PC-9 (cell line): ENCODE measurements around the gene DNAH12.

Source experiments
- EZH2 ChIP-seq: fragments of 200-600 bp; sonication (generic); IDR thresholded peaks from 2 replicates; pipeline ENCODE4 v1.8.0; 2017; ENCODE audit warnings: antibody characterized with exemption, low read depth
- TF ChIP-seq, protein P1 (sequence below): fragments of 200-600 bp; sonication (generic); conservative IDR thresholded peaks from 2 replicates; pipeline ENCODE4 v1.6.1; 2017; ENCODE audit warnings: mixed run types, antibody characterized with exemption, mild to moderate bottlenecking, moderate library complexity

DNA sequence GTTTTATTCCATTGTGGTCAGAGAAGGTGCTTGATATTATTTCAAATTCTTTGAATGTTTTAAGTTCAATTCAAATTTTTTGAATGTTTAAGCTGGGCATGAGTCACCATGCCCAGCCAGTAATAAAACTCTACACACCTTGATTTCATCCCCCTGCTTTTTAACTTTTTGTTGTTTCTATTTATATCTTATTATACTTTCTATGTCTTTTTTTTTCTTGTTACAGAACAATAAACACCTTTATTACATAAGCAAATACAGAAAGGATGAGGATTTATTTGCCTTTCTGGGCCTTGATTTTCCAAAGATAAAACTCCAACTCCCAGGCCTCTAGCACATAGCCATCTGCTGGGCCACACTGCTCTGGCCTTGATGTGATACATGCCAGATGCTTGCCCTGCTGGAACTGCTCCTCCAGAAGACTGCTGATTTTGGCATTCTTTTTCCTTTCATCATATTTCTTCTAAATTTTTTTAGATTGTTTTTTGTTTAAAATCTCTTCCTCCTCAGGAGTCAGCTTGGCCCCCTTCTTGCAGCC lies 14.0 kb downstream of the DNAH12 start:
- TF ChIP-seq, protein P1, sequence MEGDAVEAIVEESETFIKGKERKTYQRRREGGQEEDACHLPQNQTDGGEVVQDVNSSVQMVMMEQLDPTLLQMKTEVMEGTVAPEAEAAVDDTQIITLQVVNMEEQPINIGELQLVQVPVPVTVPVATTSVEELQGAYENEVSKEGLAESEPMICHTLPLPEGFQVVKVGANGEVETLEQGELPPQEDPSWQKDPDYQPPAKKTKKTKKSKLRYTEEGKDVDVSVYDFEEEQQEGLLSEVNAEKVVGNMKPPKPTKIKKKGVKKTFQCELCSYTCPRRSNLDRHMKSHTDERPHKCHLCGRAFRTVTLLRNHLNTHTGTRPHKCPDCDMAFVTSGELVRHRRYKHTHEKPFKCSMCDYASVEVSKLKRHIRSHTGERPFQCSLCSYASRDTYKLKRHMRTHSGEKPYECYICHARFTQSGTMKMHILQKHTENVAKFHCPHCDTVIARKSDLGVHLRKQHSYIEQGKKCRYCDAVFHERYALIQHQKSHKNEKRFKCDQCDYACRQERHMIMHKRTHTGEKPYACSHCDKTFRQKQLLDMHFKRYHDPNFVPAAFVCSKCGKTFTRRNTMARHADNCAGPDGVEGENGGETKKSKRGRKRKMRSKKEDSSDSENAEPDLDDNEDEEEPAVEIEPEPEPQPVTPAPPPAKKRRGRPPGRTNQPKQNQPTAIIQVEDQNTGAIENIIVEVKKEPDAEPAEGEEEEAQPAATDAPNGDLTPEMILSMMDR, result no peak
- no peak for TF ChIP-seq EZH2
